Hepatocyte (in vitro differentiated cells): ENCODE results near the gene KLF13.

Experiments
- EZH2 ChIP-seq: fragments of 200-600 bp; sonication (generic); IDR thresholded peaks from 2 replicates; pipeline ENCODE4 v1.6.1; 2016; ENCODE audit warnings: antibody characterized with exemption, mild to moderate bottlenecking, borderline replicate concordance
- TF ChIP-seq, protein P1 (sequence below): fragments of 200-600 bp; sonication (generic); IDR thresholded peaks from 2 replicates; pipeline ENCODE4 v1.5.1; 2016; ENCODE audit warnings: antibody characterized with exemption, mild to moderate bottlenecking; ENCODE audit not compliant: poor library complexity

DNA sequence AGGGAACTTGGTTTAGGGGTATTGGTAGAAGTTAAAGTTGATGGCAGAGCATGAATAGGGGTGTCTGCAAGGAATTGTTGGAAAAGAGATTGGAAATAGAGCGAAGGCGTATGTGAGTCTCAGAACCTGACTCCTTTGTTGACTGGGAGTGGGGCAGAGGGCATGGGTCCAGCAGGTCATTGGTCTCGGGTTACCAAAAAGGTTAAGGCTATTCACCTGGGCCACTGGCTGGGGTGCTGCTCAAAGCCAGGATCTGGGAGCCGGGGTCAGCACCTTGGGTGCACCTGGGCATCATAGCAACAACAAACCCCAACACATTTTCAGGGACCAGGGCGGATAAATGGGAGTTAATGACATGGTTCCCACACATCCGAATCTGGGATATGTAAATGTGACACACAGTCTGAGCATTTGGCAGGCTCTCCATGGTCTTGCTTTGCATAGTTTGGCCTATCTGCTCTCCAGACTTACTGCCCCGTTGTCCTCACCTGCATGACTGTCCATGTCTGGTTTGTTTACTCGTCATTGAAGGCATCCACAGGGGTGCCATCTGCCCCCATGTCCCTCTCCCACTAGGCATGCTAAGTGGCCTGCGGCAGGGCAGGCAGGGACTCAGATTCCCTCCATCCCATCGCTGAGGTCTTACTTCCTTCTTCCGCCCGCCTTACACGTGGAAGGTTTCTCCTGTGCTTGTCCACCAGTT lies 10.1 kb downstream of the KLF13 start:
- TF ChIP-seq, protein P1, sequence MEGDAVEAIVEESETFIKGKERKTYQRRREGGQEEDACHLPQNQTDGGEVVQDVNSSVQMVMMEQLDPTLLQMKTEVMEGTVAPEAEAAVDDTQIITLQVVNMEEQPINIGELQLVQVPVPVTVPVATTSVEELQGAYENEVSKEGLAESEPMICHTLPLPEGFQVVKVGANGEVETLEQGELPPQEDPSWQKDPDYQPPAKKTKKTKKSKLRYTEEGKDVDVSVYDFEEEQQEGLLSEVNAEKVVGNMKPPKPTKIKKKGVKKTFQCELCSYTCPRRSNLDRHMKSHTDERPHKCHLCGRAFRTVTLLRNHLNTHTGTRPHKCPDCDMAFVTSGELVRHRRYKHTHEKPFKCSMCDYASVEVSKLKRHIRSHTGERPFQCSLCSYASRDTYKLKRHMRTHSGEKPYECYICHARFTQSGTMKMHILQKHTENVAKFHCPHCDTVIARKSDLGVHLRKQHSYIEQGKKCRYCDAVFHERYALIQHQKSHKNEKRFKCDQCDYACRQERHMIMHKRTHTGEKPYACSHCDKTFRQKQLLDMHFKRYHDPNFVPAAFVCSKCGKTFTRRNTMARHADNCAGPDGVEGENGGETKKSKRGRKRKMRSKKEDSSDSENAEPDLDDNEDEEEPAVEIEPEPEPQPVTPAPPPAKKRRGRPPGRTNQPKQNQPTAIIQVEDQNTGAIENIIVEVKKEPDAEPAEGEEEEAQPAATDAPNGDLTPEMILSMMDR: no peak
- no peak for TF ChIP-seq EZH2
